ENCODE data around the gene KCNA4.
"Not testable (repeated sequence)": the region's sequence is repeated elsewhere in the genome, so short reads cannot be mapped to it uniquely, and the experiment has no call there.

The KCNA4 gene

DNA sequence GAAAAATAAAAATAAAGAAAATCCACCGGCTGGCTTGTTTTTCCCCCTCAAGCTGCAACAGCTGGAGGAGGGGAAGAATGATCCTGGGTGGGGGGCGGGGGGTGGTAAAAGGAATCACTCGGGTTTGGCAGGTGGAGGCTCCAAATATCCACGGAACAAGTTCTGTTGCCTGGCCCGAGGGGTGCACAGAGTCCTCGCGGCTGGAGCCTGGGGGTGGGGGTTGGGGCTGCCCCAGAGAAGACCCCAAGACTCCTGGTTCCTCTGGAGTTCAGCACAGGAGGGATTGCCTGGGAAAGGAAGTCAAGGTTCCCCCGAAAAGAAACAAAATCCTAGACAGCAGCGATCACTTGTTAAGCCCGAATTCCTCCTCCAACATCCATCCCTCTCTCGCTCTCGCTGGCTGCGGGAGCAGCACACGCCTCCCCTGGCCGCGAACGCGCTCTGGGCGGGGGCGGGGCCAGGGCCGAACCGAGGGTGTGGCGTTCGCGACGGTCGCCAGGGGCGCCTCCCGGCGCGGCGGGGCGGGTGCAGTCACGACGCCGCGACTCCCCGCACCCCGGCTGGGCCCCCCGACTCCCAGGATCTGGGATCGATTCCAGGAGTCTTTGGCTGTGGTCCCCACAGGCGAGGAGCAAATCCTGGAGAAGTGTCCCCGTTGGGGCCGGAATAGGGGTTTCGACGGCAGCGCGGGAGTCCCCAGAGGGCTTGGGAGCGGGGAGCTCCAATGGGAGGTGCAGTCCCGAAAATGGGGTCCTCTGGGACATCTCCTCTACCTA lies at the start of gene KCNA4:
Gene KCNA4, minus strand, starts transcription at position 443 of the 776 bp plus-strand sequence. CDS start 4,352 bp downstream, outside the sequence.
- DNase-seq, result peak in 1 of 2 donors; percentile 2

- no peak for DNase-seq
Observed at GRCh38 chr11:30062103-30062502, 45.3 kb upstream of the KCNA4 start.

- DNase-seq, result no peak
Observed at GRCh38 chr11:30059172-30059815, 42.5 kb upstream of the KCNA4 start.

DNA sequence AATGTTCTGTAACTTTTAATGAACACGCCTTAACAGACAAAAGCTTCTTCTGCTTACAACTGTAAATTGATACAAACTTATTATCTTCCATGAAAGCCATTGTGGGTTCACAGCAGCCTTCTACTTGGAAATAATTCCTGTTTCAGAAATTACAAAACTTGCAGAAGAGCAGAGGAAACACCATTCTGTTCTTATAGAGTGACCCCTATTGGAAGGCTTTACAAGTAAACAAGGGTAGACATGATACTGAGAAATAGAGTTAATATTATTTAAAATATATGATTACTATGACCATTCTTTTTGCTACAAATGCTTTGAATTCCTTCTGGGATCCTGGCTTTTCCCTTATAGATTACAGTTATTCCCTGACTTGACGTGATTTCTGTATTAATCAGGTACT lies 32.4 kb upstream of the KCNA4 start:
- no peak for DNase-seq

GRCh38 chr11:30046578-30046945 lies 29.7 kb upstream of the KCNA4 start:
- no peak for DNase-seq

- no peak for DNase-seq
Observed at GRCh38 chr11:30045921-30046577, 29.2 kb upstream of the KCNA4 start.

- no peak for DNase-seq
Observed at GRCh38 chr11:30045144-30045543, 28.3 kb upstream of the KCNA4 start.

DNA sequence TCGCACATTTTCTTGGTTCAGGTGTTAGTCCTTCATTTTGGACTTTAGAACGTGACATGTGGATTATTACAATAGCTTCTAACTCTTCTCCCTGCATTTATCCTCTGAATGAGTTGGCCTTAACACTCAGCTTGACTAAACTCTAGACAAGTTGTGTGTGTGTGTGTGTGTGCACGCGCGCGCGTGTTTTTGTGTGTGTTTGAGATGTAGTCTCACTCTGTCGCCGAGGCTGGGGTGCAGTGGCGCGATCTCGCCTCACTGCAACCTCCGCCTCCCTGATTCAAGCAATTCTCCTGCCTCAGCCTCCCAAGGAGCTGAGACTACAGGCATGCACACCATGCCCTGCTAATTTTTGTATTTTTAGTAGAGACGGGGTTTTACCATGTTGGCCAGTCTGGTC lies 24.3 kb upstream of the KCNA4 start:
- DNase-seq, result no peak

- DNase-seq, result not testable (repeated sequence)
Observed at GRCh38 chr11:30034746-30035145, 17.9 kb upstream of the KCNA4 start.

GRCh38 chr11:30034166-30034565 lies 17.3 kb upstream of the KCNA4 start:
- not testable (repeated sequence) for DNase-seq

DNA sequence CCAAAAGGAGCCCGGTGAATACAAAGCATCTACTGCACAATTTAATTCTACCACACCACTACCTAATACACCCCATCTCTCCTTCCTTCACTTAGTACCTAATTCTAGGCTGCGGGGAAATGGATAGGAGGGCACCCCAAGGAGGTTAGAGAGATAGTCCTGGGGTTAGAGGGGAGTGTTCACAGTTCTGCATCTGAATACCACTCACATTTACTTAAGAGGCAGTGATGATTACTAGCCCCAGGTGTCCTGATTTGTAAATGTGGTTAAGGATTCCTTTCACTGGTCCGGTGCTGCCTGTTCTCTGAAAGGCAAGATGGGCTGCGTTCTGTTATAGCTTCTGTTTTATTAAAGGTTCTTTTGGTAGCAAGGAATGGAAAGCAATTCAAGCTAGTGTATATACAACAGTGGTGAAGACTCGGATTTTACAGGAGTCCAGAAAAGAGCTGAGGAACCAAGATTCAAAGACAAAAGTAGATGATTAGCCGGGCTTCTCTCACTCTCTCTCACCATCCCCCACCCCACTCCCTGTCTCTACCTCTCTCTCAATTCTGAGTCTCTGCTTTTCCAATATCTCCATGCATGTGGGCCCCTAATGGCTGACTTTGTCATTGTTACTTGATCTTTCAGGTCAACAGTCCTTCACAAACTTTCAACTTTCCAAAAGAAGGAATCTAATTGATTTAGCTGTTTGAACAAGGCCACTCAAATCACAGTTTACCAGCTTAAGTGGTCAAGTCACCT lies 8.7 kb upstream of the KCNA4 start:
- DNase-seq, result no peak

DNA sequence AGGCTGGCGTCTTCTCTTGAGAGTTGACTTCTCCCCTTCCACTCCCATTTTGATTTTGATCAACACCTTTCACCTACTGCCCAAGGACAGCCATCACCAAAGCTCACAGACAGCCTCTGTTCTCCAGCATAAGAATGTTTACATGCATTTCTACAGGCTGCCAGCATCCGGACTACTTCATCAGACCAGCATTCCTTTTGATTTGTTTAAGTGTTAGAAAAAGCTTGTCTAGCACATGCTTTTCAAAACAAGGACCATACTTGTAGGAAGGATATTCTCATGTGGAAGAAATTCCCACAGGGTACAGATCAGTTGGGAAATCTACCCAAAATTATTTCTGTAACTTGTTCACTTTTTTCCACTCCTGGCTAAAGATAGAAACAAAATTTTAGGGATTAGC lies 6.2 kb upstream of the KCNA4 start:
- no peak for DNase-seq

GRCh38 chr11:30019481-30019880 lies 2.7 kb upstream of the KCNA4 start:
- DNase-seq, result no peak

DNA sequence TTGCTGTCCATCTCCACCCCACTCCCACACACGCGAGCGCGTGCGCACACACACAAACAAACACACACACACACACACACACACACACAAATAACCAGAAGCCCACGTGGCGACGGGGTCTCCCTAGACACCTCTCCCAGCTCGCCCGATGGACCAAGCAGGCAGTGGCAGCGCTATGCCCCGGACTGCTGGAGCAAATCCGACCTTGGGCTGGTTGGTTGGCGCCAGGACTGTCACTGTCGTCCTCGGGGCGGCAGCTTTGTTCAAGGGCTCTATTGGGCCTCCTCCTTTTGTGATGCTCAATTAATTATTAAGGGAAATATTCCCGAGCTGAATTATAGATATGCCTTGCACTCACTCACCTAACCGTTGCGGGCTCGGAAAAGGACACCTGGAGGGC lies 1.7 kb upstream of the KCNA4 start:
- no peak for DNase-seq

- DNase-seq, result no peak
Observed at GRCh38 chr11:30017445-30017895, 640 bp upstream of the KCNA4 start.

GRCh38 chr11:30015725-30016412 lies 961 bp downstream of the KCNA4 start:
- DNase-seq, result no peak

- no peak for DNase-seq
Observed at GRCh38 chr11:30012346-30012745, 4.5 kb downstream of the KCNA4 start.

- DNase-seq, result no peak
Observed at GRCh38 chr11:30009060-30009459, 7.8 kb downstream of the KCNA4 start.

DNA sequence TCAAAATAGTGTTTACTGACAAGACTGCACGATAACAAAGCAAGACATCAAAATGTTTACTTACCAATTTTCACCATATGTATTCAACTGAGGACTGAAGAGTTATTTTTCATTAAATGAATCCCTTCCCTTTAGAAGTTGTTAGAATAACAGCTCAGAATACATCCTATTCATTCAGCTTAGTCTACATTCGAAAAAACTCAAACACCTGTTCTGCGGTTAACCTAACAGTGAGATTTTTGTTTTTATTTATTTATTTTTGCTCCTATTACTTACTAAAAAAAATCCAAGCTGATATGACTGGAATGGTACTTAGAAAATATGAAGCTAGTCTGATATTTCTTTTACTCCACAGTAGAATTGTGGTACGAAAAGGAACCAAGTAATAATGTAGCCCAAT lies 10.0 kb downstream of the KCNA4 start:
- DNase-seq, result no peak

DNA sequence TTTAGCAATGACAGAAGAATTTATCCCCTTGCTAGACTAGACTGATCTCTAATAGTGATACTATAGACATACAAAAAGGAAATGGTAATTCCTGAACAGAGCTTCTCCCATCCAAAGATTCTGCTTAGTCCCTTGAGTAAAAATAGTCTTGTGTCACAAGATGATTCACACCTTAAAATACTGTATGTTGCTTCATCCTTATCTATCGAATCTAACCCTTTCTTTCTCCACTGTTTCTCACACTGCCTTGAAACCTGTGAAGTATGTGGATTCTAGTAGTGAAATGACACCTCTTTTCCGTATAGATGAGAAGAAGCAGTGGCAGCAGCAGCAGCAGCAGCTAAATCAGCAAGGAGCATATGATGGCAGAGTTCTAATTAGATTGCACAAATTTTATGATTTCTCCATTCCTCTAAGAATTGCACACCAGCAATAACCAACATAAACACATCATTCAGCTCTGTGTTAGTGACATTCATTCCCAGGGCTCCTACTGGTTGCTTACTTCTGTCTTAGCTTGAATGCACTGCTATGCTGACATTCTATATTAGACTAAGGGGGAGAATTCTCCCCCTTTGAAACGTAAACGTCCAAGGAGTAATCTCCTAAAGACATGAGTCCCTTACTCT lies 14.6 kb downstream of the KCNA4 start:
- no peak for DNase-seq

- DNase-seq, result no peak
Observed at GRCh38 chr11:30000986-30001750, 15.7 kb downstream of the KCNA4 start.
